Endothelial cell of umbilical vein (primary cell): ENCODE data around the gene NUAK1. TPM values are rescaled to one million over a fixed set of nuclear protein-coding genes. Genes with fewer than 3 reads are reported as not detected.

Experiments
- BruUV-seq: library from RNA; stranded (reverse); fragments of 400-500 nt; replicated peaks from 2 replicates; lab custom pipeline; 2021; lab: Mats Ljungman, UMichigan
- CTCF ChIA-PET: fragments of 300-600, 350-600 bp; sonication (Branson Sonifier 250); formaldehyde crosslinking; loops from one replicate; lab custom pipeline; 2021; ENCODE audit warnings: antibody characterized with exemption, inconsistent platforms; lab: Charles Lee
- POLR2A ChIA-PET: fragments of 300-600, 350-600 bp; sonication (Branson Sonifier 250); formaldehyde crosslinking; loops from one replicate; lab custom pipeline; 2021; ENCODE audit warnings: antibody characterized with exemption, inconsistent platforms; lab: Charles Lee
- DNase-seq: peaks from one replicate; pipeline ENCODE4 v3.0.0-alpha.2; 2011; ENCODE audit warnings: low read depth, low spot score
- FAIRE-seq: peaks from 2 replicates; lab custom pipeline; 2011; peaks lifted over from hg19 to GRCh38; lab: Jason Lieb, UNC
- H2AFZ ChIP-seq: 2 replicates; pipeline ENCODE4 v1.6.0; 2012; ENCODE audit warnings: low read depth, low read length, control low read depth, inconsistent platforms
- H3K27ac ChIP-seq: 2 replicates; pipeline ENCODE4 v1.5.1; 2011; ENCODE audit warnings: low read depth, mild to moderate bottlenecking, control low read depth, low read length, moderate library complexity; ENCODE audit not compliant: insufficient read depth
- H3K27me3 ChIP-seq, 2 experiments: 2 replicates each; pipeline versions ENCODE4 v1.6.0 to v1.6.1; 2011; ENCODE audit warnings: low read length in 2 of 2, mixed read lengths in 1 of 2; ENCODE audit not compliant: control insufficient read depth in 2 of 2, insufficient read depth in 2 of 2
- H3K36me3 ChIP-seq, 2 experiments: 2 replicates in 1 of 2; 3 replicates in 1 of 2; pipeline ENCODE4 v1.5.1; 2011; ENCODE audit warnings: low read length in 2 of 2, mild to moderate bottlenecking in 1 of 2, moderate library complexity in 1 of 2; ENCODE audit not compliant: control insufficient read depth in 2 of 2, insufficient read depth in 2 of 2; ENCODE audit errors: extremely low read depth in 1 of 2
- H3K4me1 ChIP-seq: 3 replicates; pipeline ENCODE4 v1.5.1; 2011; ENCODE audit warnings: mild to moderate bottlenecking, low read length; ENCODE audit not compliant: control insufficient read depth, insufficient read depth; ENCODE audit errors: extremely low read depth
- H3K4me2 ChIP-seq: 2 replicates; pipeline ENCODE4 v1.6.1; 2011; ENCODE audit warnings: low read length, control low read depth, mixed read lengths; ENCODE audit not compliant: insufficient read depth
- H3K4me3 ChIP-seq, 3 experiments: fragments of 200-600 bp in 1 of 3; sonication (generic), shearing (Covaris generic) in 1 of 3; replicated peaks in 1 of 3; 2 replicates each; pipeline ENCODE4 v1.5.1; 2011 to 2016; ENCODE audit warnings: control low read depth in 3 of 3, low read length in 3 of 3, mild to moderate bottlenecking in 2 of 3, inconsistent platforms in 1 of 3, low read depth in 1 of 3, moderate library complexity in 1 of 3; ENCODE audit not compliant: insufficient read depth in 1 of 3
- H3K79me2 ChIP-seq: 2 replicates; pipeline ENCODE4 v1.6.0; 2012; ENCODE audit warnings: low read length, inconsistent platforms; ENCODE audit not compliant: control insufficient read depth, insufficient read depth
- H3K9ac ChIP-seq: replicated peaks from 2 replicates; pipeline ENCODE3; 2011; ENCODE audit warnings: low read length, control low read depth; ENCODE audit not compliant: insufficient read depth; ENCODE audit errors: extremely low read depth
- H3K9me1 ChIP-seq: replicated peaks from 3 replicates; pipeline ENCODE4 v1.6.0; 2011; ENCODE audit warnings: mild to moderate bottlenecking, low read length; ENCODE audit not compliant: control insufficient read depth, insufficient read depth; ENCODE audit errors: extremely low read depth
- H3K9me3 ChIP-seq: replicated peaks from 2 replicates; pipeline ENCODE4 v1.5.1; 2012; ENCODE audit warnings: low read length, inconsistent platforms; ENCODE audit not compliant: control insufficient read depth, insufficient read depth
- H4K20me1 ChIP-seq: replicated peaks from 2 replicates; pipeline ENCODE3; 2011; ENCODE audit warnings: mild to moderate bottlenecking, low read length; ENCODE audit not compliant: control insufficient read depth, insufficient read depth; ENCODE audit errors: extremely low read depth
- EZH2 ChIP-seq: IDR thresholded peaks from 2 replicates; pipeline ENCODE4 v1.6.1; 2012; ENCODE audit warnings: borderline replicate concordance, low read depth, mild to moderate bottlenecking, moderate library complexity, low read length, inconsistent platforms; ENCODE audit not compliant: severe bottlenecking
- FOS ChIP-seq: IDR thresholded peaks from 2 replicates; pipeline ENCODE4 v1.6.1; 2011; ENCODE audit warnings: mild to moderate bottlenecking, low read length, moderate library complexity, borderline replicate concordance; ENCODE audit not compliant: insufficient read depth
- GATA2 ChIP-seq: IDR thresholded peaks from 2 replicates; pipeline ENCODE4 v1.7.0; 2011; ENCODE audit warnings: low read depth, mild to moderate bottlenecking, moderate library complexity, mixed read lengths, low read length; ENCODE audit not compliant: insufficient read length, insufficient read depth
- JUN ChIP-seq: IDR thresholded peaks from 2 replicates; pipeline ENCODE4 v1.6.1; 2011; ENCODE audit warnings: borderline replicate concordance, low read depth; ENCODE audit not compliant: insufficient read length, insufficient read depth
- MYC ChIP-seq: IDR thresholded peaks from one replicate; pipeline ENCODE4 v1.6.1; 2011; ENCODE audit warnings: mild to moderate bottlenecking, low read depth, low read length
- POLR2A ChIP-seq: IDR thresholded peaks from 2 replicates; pipeline ENCODE4 v1.6.1; 2012; ENCODE audit warnings: low read depth, mild to moderate bottlenecking, control low read depth, low read length
- POLR2AphosphoS5 ChIP-seq: IDR thresholded peaks from 2 replicates; pipeline ENCODE4 v1.6.1; 2012; ENCODE audit warnings: low read depth, mild to moderate bottlenecking, control low read depth, low read length, moderate library complexity; ENCODE audit not compliant: insufficient read depth
- dilution Hi-C: fragments of 300-500 bp; cut with MboI; formaldehyde crosslinking; loops from one replicate; pipeline ENCODE4 v1.15.0; 2019; ENCODE audit warnings: low sequenced_read_pairs; ENCODE audit not compliant: extremely low pct_ligation_motif_present
- intact Hi-C: fragments of 100-400 bp; cut with micrococcal nuclease; formaldehyde crosslinking; loops from one replicate; pipeline ENCODE4 v1.10.0; 2022
- polyA plus RNA-seq, 4 experiments: library from polyadenylated mRNA; depleted of rRNA in 3 of 4; stranded (reverse) in 3 of 4; unstranded in 1 of 4; fragments of >200 nt; gene quantifications; 2 replicates each; pipeline versions ENCODE4 v1.2.1 to v1.2.3, GENCODE V29; 2011 to 2012; ENCODE audit warnings: missing spikeins in 1 of 4
- total RNA-seq: library from RNA; stranded (reverse); gene quantifications from 2 replicates; pipeline ENCODE4 v1.2.3, GENCODE V29; 2021
- TF ChIP-seq, protein P1 (sequence below): IDR thresholded peaks from 2 replicates; pipeline ENCODE4 v1.6.1; 2011; ENCODE audit not compliant: insufficient read depth, insufficient read length
- TF ChIP-seq, protein P2 (sequence below), 2 donors: IDR thresholded peaks; 1 replicate in 1 of 2; 2 replicates in 1 of 2; pipeline ENCODE4 v1.5.1; 2011; ENCODE audit warnings: low read length in 2 of 2, mild to moderate bottlenecking in 2 of 2, moderate library complexity in 2 of 2, control low read depth in 1 of 2, inconsistent platforms in 1 of 2, low read depth in 1 of 2; ENCODE audit not compliant: insufficient read depth in 1 of 2; ENCODE audit errors: extremely low read depth in 1 of 2

The NUAK1 gene
- total and polyA plus RNA-seq, 2 donors (not counting 3 experiments of a cell fraction or from before 2014, with no cell fraction given) = 34.2 to 39.7 TPM

DNA sequence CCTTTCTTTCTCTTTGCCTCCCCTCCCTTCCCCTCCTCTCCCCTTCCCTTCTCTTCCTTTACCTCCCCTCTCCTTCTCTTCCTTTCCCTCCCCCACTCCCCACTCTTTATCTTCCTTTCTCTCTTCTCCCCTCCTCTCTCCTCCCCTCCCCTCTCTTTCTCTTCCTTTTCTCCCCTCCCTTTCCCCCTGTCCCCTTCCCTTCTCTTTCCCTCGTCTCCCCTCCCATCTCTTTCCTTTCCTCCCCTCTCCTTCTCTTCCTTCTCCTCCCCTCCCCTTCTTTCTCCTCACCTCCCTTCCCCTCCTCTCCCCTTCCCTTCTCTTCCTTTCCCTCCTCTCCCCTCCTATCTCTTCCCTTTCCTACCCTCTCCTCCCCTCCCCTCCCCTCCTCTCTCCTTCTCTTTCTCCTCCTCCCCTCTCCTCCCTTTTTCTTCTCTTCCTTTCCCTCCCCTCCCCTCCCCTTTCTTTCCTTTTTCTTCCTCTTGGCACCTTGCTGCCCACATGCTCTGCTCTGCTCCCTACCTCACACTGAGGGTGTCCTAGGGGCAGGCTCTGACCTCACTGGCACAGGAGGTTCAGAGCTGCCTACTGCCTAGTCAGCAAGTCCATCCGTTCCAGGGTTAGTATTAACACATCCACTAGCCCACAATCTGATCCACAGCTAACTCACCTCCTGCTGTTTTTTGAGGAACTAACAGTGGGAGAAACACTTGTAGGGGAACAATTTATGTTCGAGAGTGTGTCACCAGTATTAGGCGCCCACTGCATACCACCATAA, 101.0 kb downstream of the NUAK1 start:
- Histone ChIP-seq H3K27ac (no peak overlapping the region), H3K4me2 (no peak overlapping the region), H3K9ac (no peak overlapping the region), H3K4me3 (no peak overlapping the region), H3K9me3 (no peaks in the 10 kb centered on the region), H3K36me3 (no peaks in the 10 kb centered on the region), H4K20me1 (no peaks in the 10 kb centered on the region), H3K27me3 (no peaks in the 10 kb centered on the region), H3K9me1 (no peaks in the 10 kb centered on the region), H3K79me2 (no peaks in the 10 kb centered on the region), H3K4me1 (no peaks in the 10 kb centered on the region), H2AFZ (no peak overlapping the region)
- no peak for FAIRE-seq
- dilution Hi-C loops = no loop called here
- no TSS peak for BruUV-seq
- no peak for TF ChIP-seq JUN
- no peak for TF ChIP-seq EZH2
- TF ChIP-seq, protein P1, sequence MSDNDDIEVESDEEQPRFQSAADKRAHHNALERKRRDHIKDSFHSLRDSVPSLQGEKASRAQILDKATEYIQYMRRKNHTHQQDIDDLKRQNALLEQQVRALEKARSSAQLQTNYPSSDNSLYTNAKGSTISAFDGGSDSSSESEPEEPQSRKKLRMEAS = no peak
- TF ChIP-seq, protein P2, sequence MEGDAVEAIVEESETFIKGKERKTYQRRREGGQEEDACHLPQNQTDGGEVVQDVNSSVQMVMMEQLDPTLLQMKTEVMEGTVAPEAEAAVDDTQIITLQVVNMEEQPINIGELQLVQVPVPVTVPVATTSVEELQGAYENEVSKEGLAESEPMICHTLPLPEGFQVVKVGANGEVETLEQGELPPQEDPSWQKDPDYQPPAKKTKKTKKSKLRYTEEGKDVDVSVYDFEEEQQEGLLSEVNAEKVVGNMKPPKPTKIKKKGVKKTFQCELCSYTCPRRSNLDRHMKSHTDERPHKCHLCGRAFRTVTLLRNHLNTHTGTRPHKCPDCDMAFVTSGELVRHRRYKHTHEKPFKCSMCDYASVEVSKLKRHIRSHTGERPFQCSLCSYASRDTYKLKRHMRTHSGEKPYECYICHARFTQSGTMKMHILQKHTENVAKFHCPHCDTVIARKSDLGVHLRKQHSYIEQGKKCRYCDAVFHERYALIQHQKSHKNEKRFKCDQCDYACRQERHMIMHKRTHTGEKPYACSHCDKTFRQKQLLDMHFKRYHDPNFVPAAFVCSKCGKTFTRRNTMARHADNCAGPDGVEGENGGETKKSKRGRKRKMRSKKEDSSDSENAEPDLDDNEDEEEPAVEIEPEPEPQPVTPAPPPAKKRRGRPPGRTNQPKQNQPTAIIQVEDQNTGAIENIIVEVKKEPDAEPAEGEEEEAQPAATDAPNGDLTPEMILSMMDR (IDR thresholded peaks at IDR 0.05; ENCODE audit: extremely low read depth in 1 of 2, insufficient read depth in 1 of 2, low read depth in 1 of 2, low read length in 2 of 2) = no peak
- TF ChIP-seq GATA2 = no peak
- TF ChIP-seq MYC = no peak
- no peak for TF ChIP-seq POLR2A
- TF ChIP-seq FOS = no peak
- no peak for TF ChIP-seq POLR2AphosphoS5
- CTCF ChIA-PET = no interaction called here
- POLR2A ChIA-PET = no interaction called here
- intact Hi-C loops = no loop called here
- DNase-seq = no peak
